Common myeloid progenitor, CD34-positive (primary cell): Measurements from ENCODE around the gene VPS35. TPM values are rescaled to one million over a fixed set of nuclear protein-coding genes. Genes with fewer than 3 reads are reported as not detected.
A peak's percentile ranks its signal among the peaks of the same experiment; 100 is the strongest.

Source experiments
- CTCF ChIA-PET: fragments of 350-600 bp; sonication (Branson Sonifier 250); formaldehyde crosslinking; loops from one replicate; lab custom pipeline; 2021; ENCODE audit warnings: antibody characterized with exemption; lab: Charles Lee
- POLR2A ChIA-PET: fragments of 350-600 bp; sonication (Branson Sonifier 250); formaldehyde crosslinking; loops from one replicate; lab custom pipeline; 2021; ENCODE audit warnings: antibody characterized with exemption; lab: Charles Lee
- DNase-seq, 3 donors: peaks; one replicate each; pipeline versions ENCODE4 v3.0.0 to v3.0.0-alpha.2; 2013
- H3K27ac ChIP-seq, 2 experiments: 1 replicate in 1 of 2; 2 replicates in 1 of 2; pipeline ENCODE4 v1.7.0; 2013; ENCODE audit warnings: inconsistent platforms in 2 of 2, low read length in 2 of 2, mild to moderate bottlenecking in 2 of 2, low read depth in 1 of 2, moderate library complexity in 1 of 2; ENCODE audit not compliant: severe bottlenecking in 2 of 2, insufficient read depth in 1 of 2, poor library complexity in 1 of 2
- H3K27me3 ChIP-seq, 5 experiments: replicated peaks in 2 of 5; 1 replicate in 3 of 5; 2 replicates in 2 of 5; pipeline versions ENCODE4 v1.6.1 to v1.7.0; 2013; ENCODE audit warnings: low read length in 4 of 5, mild to moderate bottlenecking in 2 of 5, moderate library complexity in 2 of 5, inconsistent platforms in 1 of 5; ENCODE audit not compliant: insufficient read depth in 5 of 5, control insufficient read depth in 4 of 5
- H3K36me3 ChIP-seq, 4 experiments: 1 replicate in 2 of 4; 2 replicates in 2 of 4; pipeline versions ENCODE4 v1.6.1 to v1.7.0; 2013; ENCODE audit warnings: low read length in 3 of 4, control low read depth in 1 of 4, mild to moderate bottlenecking in 1 of 4; ENCODE audit not compliant: control insufficient read depth in 4 of 4, insufficient read depth in 4 of 4
- H3K4me1 ChIP-seq, 4 experiments: 1 replicate in 3 of 4; 2 replicates in 1 of 4; pipeline versions ENCODE4 v1.6.1 to v1.7.1; 2013; ENCODE audit warnings: low read length in 3 of 4, mild to moderate bottlenecking in 3 of 4, control low read depth in 1 of 4, inconsistent platforms in 1 of 4, moderate library complexity in 1 of 4; ENCODE audit not compliant: control insufficient read depth in 4 of 4, insufficient read depth in 4 of 4; ENCODE audit errors: control extremely low read depth in 1 of 4
- H3K4me3 ChIP-seq, 7 experiments: 1 replicate in 4 of 7; 2 replicates in 3 of 7; pipeline versions ENCODE4 v1.5.1 to v1.7.0; 2013; ENCODE audit warnings: mild to moderate bottlenecking in 7 of 7, low read length in 6 of 7, moderate library complexity in 6 of 7, inconsistent platforms in 2 of 7, low read depth in 2 of 7, control low read depth in 1 of 7; ENCODE audit not compliant: insufficient read depth in 4 of 7, control insufficient read depth in 1 of 7; ENCODE audit errors: extremely low read depth in 1 of 7
- H3K9me3 ChIP-seq, 5 experiments: 1 replicate in 4 of 5; 2 replicates in 1 of 5; pipeline versions ENCODE4 v1.6.1 to v1.7.1; 2013; ENCODE audit warnings: low read length in 4 of 5, mild to moderate bottlenecking in 2 of 5, inconsistent platforms in 1 of 5, low read depth in 1 of 5, moderate library complexity in 1 of 5; ENCODE audit not compliant: control insufficient read depth in 4 of 5, insufficient read depth in 2 of 5; ENCODE audit errors: control extremely low read depth in 1 of 5
- WGBS: methylation state at CpG from one replicate; pipeline ENCODE4 v1.1.5; 2013; ENCODE audit not compliant: insufficient coverage; 5-methylcytosine and 5-hydroxymethylcytosine counted together
- polyA plus RNA-seq: library from polyadenylated mRNA; unstranded; fragments of 120-200 nt; gene quantifications from one replicate; pipeline ENCODE4 v1.2.1, GENCODE V29; 2013

VPS35 gene
- polyA plus RNA-seq, result 64.9 TPM

GRCh38 chr16:46688654-46689364 lies at the start of gene VPS35:
Gene VPS35, minus strand, starts transcription at chr16:46689178. Its CDS starts 45 bp downstream, at chr16:46689133.
- ChIA-PET CTCF (no interaction called here), POLR2A (interaction anchor here (1.4 kb wide), 1 partner anchor 101 kb away, joined by 3 read pairs; no protein-coding TSS in a partner anchor)
- peak within 1 kb of the TSS; percentile 86 to 99 (median 94) for H3K4me3 ChIP-seq
- H3K4me1 ChIP-seq, result peaks cover 18 to 44% (median 35%) of the 10 kb centered on the region in 4 experiments
- H3K36me3 ChIP-seq, result peaks cover 0 to 22% (median 1%) of the 10 kb centered on the region in 4 experiments
- under 1% methylated on average over 50 of the region's 54 CpGs for WGBS
- peak; percentile 99 for DNase-seq
- H3K27me3 ChIP-seq, result no peaks in the 10 kb centered on the region
- peak within 1 kb of the TSS; percentile 94 to 97 for H3K27ac ChIP-seq
- no peaks in the 10 kb centered on the region for H3K9me3 ChIP-seq

GRCh38 chr16:46737621-46738214 lies 48.7 kb upstream of the VPS35 start:
- Histone ChIP-seq H3K36me3 (no peaks in the 10 kb centered on the region), H3K27me3 (no peaks in the 10 kb centered on the region), H3K27ac (no peak overlapping the region), H3K4me3 (no peak overlapping the region), H3K9me3 (no peaks in the 10 kb centered on the region), H3K4me1 (peaks cover 0 to 8% (median under 1%) of the 10 kb centered on the region in 4 experiments)
- CTCF ChIA-PET, result no interaction called here
- 99% methylated on average over 13 of the region's 14 CpGs for WGBS
- no peak for DNase-seq
- POLR2A ChIA-PET, result no interaction called here

GRCh38 chr16:46736695-46737094 lies 47.7 kb upstream of the VPS35 start:
- no peaks in the 10 kb centered on the region for H3K27me3 ChIP-seq
- POLR2A ChIA-PET, result no interaction called here
- no peaks in the 10 kb centered on the region for H3K36me3 ChIP-seq
- no peak overlapping the region for H3K4me3 ChIP-seq
- over 99% methylated on average over 12 of the region's 12 CpGs for WGBS
- peaks cover 0 to 5% (median 0%) of the 10 kb centered on the region in 4 experiments for H3K4me1 ChIP-seq
- DNase-seq, result no peak
- no peak overlapping the region for H3K27ac ChIP-seq
- CTCF ChIA-PET, result interaction anchor here (1.6 kb wide), 1 partner anchor 11 kb away, joined by 4 read pairs; the partner anchor contains the start of gene MYLK3
- H3K9me3 ChIP-seq, result no peaks in the 10 kb centered on the region

DNA sequence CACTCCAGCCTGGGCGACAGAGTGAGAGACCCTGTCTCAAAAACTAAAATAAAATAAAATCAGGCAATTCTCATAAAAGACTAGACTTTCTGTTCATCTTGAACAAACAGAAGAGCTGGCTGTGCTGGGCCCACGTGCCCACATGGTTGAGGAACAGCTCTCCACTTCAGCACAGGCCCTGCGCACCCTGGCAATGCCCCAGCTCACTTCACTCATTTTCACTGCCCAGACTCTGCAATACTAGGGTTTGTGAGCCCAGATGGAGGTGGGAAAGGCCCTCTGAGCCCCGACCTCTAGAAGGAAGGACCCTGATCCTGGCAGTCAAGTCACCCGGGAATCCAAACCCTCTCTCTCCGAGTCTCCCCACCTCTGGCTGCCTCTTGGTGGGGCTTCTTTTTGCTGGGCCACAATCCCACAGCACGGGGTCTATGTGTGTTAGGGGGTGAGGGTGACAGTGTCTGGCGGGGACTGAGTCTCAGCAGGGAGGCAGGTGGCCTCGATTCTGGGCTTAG lies 44.4 kb upstream of the VPS35 start:
- Histone ChIP-seq H3K4me3 (no peak overlapping the region), H3K27me3 (no peaks in the 10 kb centered on the region), H3K27ac (no peak overlapping the region), H3K4me1 (no peaks in the 10 kb centered on the region), H3K36me3 (no peaks in the 10 kb centered on the region), H3K9me3 (no peaks in the 10 kb centered on the region)
- 98% methylated on average over 6 of the region's 9 CpGs for WGBS
- CTCF ChIA-PET, result no interaction called here
- POLR2A ChIA-PET, result no interaction called here
- DNase-seq, result no peak

DNA sequence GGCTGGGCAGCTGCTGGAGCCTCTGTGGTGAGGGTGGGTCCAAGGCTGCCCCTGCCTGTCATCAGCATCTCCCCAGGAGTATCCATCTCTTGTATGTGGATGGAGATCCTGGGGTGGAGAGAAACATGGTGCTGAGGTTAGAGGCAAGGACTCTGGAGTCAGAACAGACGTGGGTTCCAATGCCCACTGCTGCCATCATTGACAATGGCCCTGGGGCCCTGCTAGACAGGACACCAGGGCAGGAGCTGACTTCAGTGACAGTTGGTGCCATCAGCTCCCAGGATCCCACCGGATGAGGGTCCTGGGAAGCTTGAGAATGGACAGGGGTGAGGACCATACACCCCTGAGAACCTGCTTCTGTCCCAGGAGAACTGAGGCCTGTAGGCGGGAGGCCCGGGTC lies 43.6 kb upstream of the VPS35 start:
- ChIA-PET POLR2A (no interaction called here), CTCF (no interaction called here)
- WGBS, result 89% methylated on average over 3 of the region's 4 CpGs
- no peak for DNase-seq
- Histone ChIP-seq H3K4me3 (no peak overlapping the region), H3K9me3 (no peaks in the 10 kb centered on the region), H3K36me3 (no peaks in the 10 kb centered on the region), H3K27me3 (no peaks in the 10 kb centered on the region), H3K4me1 (no peaks in the 10 kb centered on the region), H3K27ac (no peak overlapping the region)

DNA sequence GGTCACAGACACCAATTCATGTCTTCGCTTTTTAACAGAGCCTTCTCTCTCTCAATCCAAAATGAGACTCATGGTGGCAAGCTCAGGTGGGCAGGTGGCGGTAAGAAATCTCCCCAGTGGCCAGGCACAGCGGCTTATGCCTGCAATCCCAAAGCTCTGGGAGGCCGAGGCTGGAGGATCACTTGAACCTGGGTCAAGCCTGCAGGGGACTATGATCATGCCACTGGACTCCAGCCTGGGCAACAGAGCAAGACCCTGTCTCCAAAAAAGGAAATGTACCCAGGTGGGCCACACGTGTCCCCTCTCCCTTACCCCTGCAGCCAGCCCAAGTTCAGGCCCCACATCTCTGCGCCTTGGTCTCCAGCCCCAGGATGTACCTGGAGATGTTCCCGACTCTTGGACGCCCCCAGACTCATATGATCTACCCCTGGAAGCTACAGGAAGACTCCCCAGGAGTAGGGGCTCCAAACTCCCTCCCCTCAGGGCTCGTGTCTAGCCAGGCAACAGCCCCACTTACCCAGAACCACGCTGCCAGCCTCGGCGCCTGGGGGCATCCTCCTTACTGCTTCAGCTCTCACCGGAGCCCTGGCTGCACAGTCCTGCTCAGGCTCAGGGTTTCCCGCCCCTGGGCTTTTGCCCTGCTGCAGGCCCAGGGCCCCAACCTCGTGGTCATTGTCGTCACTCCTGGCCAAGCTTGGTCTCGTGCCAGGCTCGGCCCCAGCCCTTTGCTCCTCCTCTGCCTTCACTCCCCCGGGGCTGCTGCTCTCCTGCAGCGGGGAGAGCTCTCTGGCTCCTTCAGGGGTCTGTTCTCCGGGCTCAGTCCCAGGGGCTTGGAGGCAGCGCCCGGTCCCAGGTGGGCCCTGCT lies 42.9 kb upstream of the VPS35 start:
- no peak for DNase-seq
- Histone ChIP-seq H3K27ac (no peak overlapping the region), H3K4me3 (no peak overlapping the region), H3K4me1 (no peaks in the 10 kb centered on the region), H3K36me3 (no peaks in the 10 kb centered on the region), H3K27me3 (no peaks in the 10 kb centered on the region), H3K9me3 (no peaks in the 10 kb centered on the region)
- over 99% methylated on average over 16 of the region's 23 CpGs for WGBS
- CTCF ChIA-PET, result no interaction called here
- POLR2A ChIA-PET, result no interaction called here
